Measurements from ENCODE around the gene PEX10.

Gene PEX10

GRCh38 chr1:2375923-2376260 lies 36.5 kb downstream of the PEX10 start:
- Histone ChIP-seq H3K4me1 (ENCODE audit: insufficient read depth, low read length, poor library complexity, severe bottlenecking) (peaks cover 19% of the 10 kb centered on the region), H3K9me3 (ENCODE audit: insufficient read depth, low read depth, low read length) (no peaks in the 10 kb centered on the region), H3K36me3 (ENCODE audit: insufficient read depth, low read length) (no peaks in the 10 kb centered on the region), H3K9ac (ENCODE audit: low read depth, low read length, poor library complexity, severe bottlenecking) (no peak overlapping the region), H3K9me2 (replicated peaks; ENCODE audit: low read depth, low read length) (no peaks in the 10 kb centered on the region), H2AFZ (ENCODE audit: low read length) (no peak overlapping the region), H3K4me3 (ENCODE audit: low read length, poor library complexity, severe bottlenecking) (no peak overlapping the region), H3K4me2 (ENCODE audit: low read depth, low read length, poor library complexity, severe bottlenecking) (no peak overlapping the region), H3K27me3 (ENCODE audit: insufficient read depth, low read length, poor library complexity, severe bottlenecking) (no peaks in the 10 kb centered on the region), H4K20me1 (ENCODE audit: insufficient read depth, low read length, poor library complexity, severe bottlenecking) (no peaks in the 10 kb centered on the region), H3F3A (ENCODE audit: low read depth) (no peaks in the 10 kb centered on the region), H3K79me2 (ENCODE audit: insufficient read depth, low read length) (no peaks in the 10 kb centered on the region)
- TF ChIP-seq EZH2phosphoT487 (IDR thresholded peaks at IDR 0.05; ENCODE audit: borderline replicate concordance) (no peak), CTCF (conservative IDR thresholded peaks at IDR 0.05; ENCODE audit: low read length) (no peak)

GRCh38 chr1:2375246-2375922 lies 37.0 kb downstream of the PEX10 start:
- Histone ChIP-seq H3K9me3 (ENCODE audit: insufficient read depth, low read depth, low read length) (no peaks in the 10 kb centered on the region), H3K27me3 (ENCODE audit: insufficient read depth, low read length, poor library complexity, severe bottlenecking) (no peaks in the 10 kb centered on the region), H3K4me3 (ENCODE audit: low read length, poor library complexity, severe bottlenecking) (peak overlapping the region; percentile 49), H3K9ac (ENCODE audit: low read depth, low read length, poor library complexity, severe bottlenecking) (peak overlapping the region; percentile 58), H3F3A (ENCODE audit: low read depth) (no peaks in the 10 kb centered on the region), H3K36me3 (ENCODE audit: insufficient read depth, low read length) (no peaks in the 10 kb centered on the region), H2AFZ (ENCODE audit: low read length) (no peak overlapping the region), H3K9me2 (replicated peaks; ENCODE audit: low read depth, low read length) (no peaks in the 10 kb centered on the region), H3K79me2 (ENCODE audit: insufficient read depth, low read length) (no peaks in the 10 kb centered on the region), H3K4me1 (ENCODE audit: insufficient read depth, low read length, poor library complexity, severe bottlenecking) (peaks cover 19% of the 10 kb centered on the region), H4K20me1 (ENCODE audit: insufficient read depth, low read length, poor library complexity, severe bottlenecking) (no peaks in the 10 kb centered on the region), H3K4me2 (ENCODE audit: low read depth, low read length, poor library complexity, severe bottlenecking) (peak overlapping the region; percentile 66)
- no peak for TF ChIP-seq CTCF (conservative IDR thresholded peaks at IDR 0.05; ENCODE audit: low read length)
- TF ChIP-seq EZH2phosphoT487 (IDR thresholded peaks at IDR 0.05; ENCODE audit: borderline replicate concordance), result no peak

- Histone ChIP-seq H3K9me2 (replicated peaks; ENCODE audit: low read depth, low read length) (no peaks in the 10 kb centered on the region), H3K79me2 (ENCODE audit: insufficient read depth, low read length) (no peaks in the 10 kb centered on the region), H3K9ac (ENCODE audit: low read depth, low read length, poor library complexity, severe bottlenecking) (peak overlapping the region; percentile 58), H3K4me2 (ENCODE audit: low read depth, low read length, poor library complexity, severe bottlenecking) (peak overlapping the region; percentile 66), H3K4me1 (ENCODE audit: insufficient read depth, low read length, poor library complexity, severe bottlenecking) (peaks cover 19% of the 10 kb centered on the region), H3F3A (ENCODE audit: low read depth) (no peaks in the 10 kb centered on the region), H4K20me1 (ENCODE audit: insufficient read depth, low read length, poor library complexity, severe bottlenecking) (no peaks in the 10 kb centered on the region), H3K4me3 (ENCODE audit: low read length, poor library complexity, severe bottlenecking) (peak overlapping the region; percentile 49), H3K9me3 (ENCODE audit: insufficient read depth, low read depth, low read length) (no peaks in the 10 kb centered on the region), H3K36me3 (ENCODE audit: insufficient read depth, low read length) (no peaks in the 10 kb centered on the region), H3K27me3 (ENCODE audit: insufficient read depth, low read length, poor library complexity, severe bottlenecking) (no peaks in the 10 kb centered on the region), H2AFZ (ENCODE audit: low read length) (no peak overlapping the region)
- TF ChIP-seq CTCF (conservative IDR thresholded peaks at IDR 0.05; ENCODE audit: low read length), result no peak
Observed at GRCh38 chr1:2374252-2375155, 37.9 kb downstream of the PEX10 start.

Data from Loucy (cell line).